HepG2 (cell line): ENCODE results near the gene SMYD1. TPM values are rescaled to one million over a fixed set of nuclear protein-coding genes. Genes with fewer than 3 reads are reported as not detected.
A peak's percentile ranks its signal among the peaks of the same experiment; 100 is the strongest.

Experiments
- ATF7-NPFF ChIP-seq: sonication (generic); formaldehyde crosslinking; IDR thresholded peaks from 2 replicates; pipeline ENCODE4 v1.8.1; 2023; ENCODE audit warnings: mild to moderate bottlenecking, low read depth, missing genetic modification reagents, moderate library complexity
- BATF2 ChIP-seq: sonication (generic); formaldehyde crosslinking; IDR thresholded peaks from 2 replicates; pipeline ENCODE4 v1.8.0; 2022; ENCODE audit warnings: mild to moderate bottlenecking, missing genetic modification reagents, moderate library complexity
- BRF2 ChIP-seq: sonication (generic); formaldehyde crosslinking; IDR thresholded peaks from 2 replicates; pipeline ENCODE4 v1.8.1; 2022; ENCODE audit warnings: mild to moderate bottlenecking, missing genetic modification reagents
- CBFB ChIP-seq: sonication (generic); formaldehyde crosslinking; IDR thresholded peaks from 2 replicates; pipeline ENCODE4 v1.4.0; 2020; ENCODE audit warnings: missing genetic modification reagents
- DNMT1 ChIP-seq: sonication (generic); formaldehyde crosslinking; IDR thresholded peaks from 2 replicates; pipeline ENCODE4 v1.5.1; 2020; ENCODE audit warnings: mild to moderate bottlenecking, missing genetic modification reagents
- HDAC2 ChIP-seq: sonication (generic); formaldehyde crosslinking; IDR thresholded peaks from 2 replicates; pipeline ENCODE4 v1.4.0; 2020; ENCODE audit warnings: missing genetic modification reagents
- IRF9 ChIP-seq: sonication (generic); formaldehyde crosslinking; IDR thresholded peaks from 2 replicates; pipeline ENCODE4 v1.8.0; 2022; ENCODE audit warnings: missing genetic modification reagents, mild to moderate bottlenecking, borderline replicate concordance
- MBD4 ChIP-seq: IDR thresholded peaks from 2 replicates; pipeline ENCODE4 v1.6.1; 2012; ENCODE audit warnings: low read length, inconsistent platforms, borderline replicate concordance
- PAF1 ChIP-seq: IDR thresholded peaks from 2 replicates; pipeline ENCODE4 v1.6.1; 2016; ENCODE audit warnings: missing genetic modification reagents, missing compliant biosample characterization
- POLR2A ChIP-seq, 2 experiments: IDR thresholded peaks; 2 replicates each; pipeline ENCODE4 v1.6.1; 2011; ENCODE audit warnings: low read depth in 2 of 2, low read length in 2 of 2, mild to moderate bottlenecking in 1 of 2, moderate library complexity in 1 of 2; ENCODE audit not compliant: insufficient read depth in 1 of 2
- POLR2AphosphoS5 ChIP-seq: IDR thresholded peaks from 2 replicates; pipeline ENCODE4 v1.6.1; 2012; ENCODE audit warnings: low read depth, low read length
- RBM22 ChIP-seq: fragments of 200-400 bp; formaldehyde crosslinking; optimal IDR thresholded peaks from 2 replicates; pipeline ENCODE3; 2017; ENCODE audit warnings: mild to moderate bottlenecking, low read length, moderate library complexity
- SALL1 ChIP-seq: sonication (generic); formaldehyde crosslinking; IDR thresholded peaks from 2 replicates; pipeline ENCODE4 v1.8.0; 2022; ENCODE audit warnings: mild to moderate bottlenecking, missing genetic modification reagents
- SMARCC2 ChIP-seq: fragments of 450-650 bp; IDR thresholded peaks from 2 replicates; pipeline ENCODE4 v1.6.1; 2017; ENCODE audit warnings: antibody characterized with exemption, mild to moderate bottlenecking
- TSC22D2 ChIP-seq: sonication (generic); formaldehyde crosslinking; IDR thresholded peaks from 2 replicates; pipeline ENCODE4 v1.5.1; 2020; ENCODE audit warnings: missing genetic modification reagents, mild to moderate bottlenecking, borderline replicate concordance
- ZFP36L1 ChIP-seq: sonication (generic); formaldehyde crosslinking; IDR thresholded peaks from 2 replicates; pipeline ENCODE4 v1.8.0; 2022; ENCODE audit warnings: mild to moderate bottlenecking, missing genetic modification reagents, moderate library complexity
- ZMYM4 ChIP-seq: sonication (generic); formaldehyde crosslinking; IDR thresholded peaks from 2 replicates; pipeline ENCODE4 v1.8.1; 2023; ENCODE audit warnings: mild to moderate bottlenecking, missing genetic modification reagents
- ZNF354B ChIP-seq: sonication (generic); formaldehyde crosslinking; IDR thresholded peaks from 2 replicates; pipeline ENCODE4 v1.8.0; 2022; ENCODE audit warnings: mild to moderate bottlenecking, missing genetic modification reagents
- ZNF414 ChIP-seq: sonication (generic); formaldehyde crosslinking; IDR thresholded peaks from 2 replicates; pipeline ENCODE4 v1.5.0; 2020; ENCODE audit warnings: missing genetic modification reagents
- ZNF501 ChIP-seq: sonication (generic); formaldehyde crosslinking; IDR thresholded peaks from 2 replicates; pipeline ENCODE4 v1.5.1; 2020; ENCODE audit warnings: mild to moderate bottlenecking, moderate library complexity, missing genetic modification reagents
- ZNF704 ChIP-seq: sonication (generic); formaldehyde crosslinking; IDR thresholded peaks from 2 replicates; pipeline ENCODE4 v1.8.1; 2023; ENCODE audit warnings: mild to moderate bottlenecking, inconsistent platforms, moderate library complexity, missing genetic modification reagents, borderline replicate concordance
- polyA plus RNA-seq, 8 experiments: library from polyadenylated mRNA; depleted of rRNA in 3 of 8; stranded (reverse) in 7 of 8; unstranded in 1 of 8; fragments of >200 nt; fragmentation: Illumina TruSeq in 4 of 8; extraction: Trizol in 4 of 8; gene quantifications; 2 replicates each; pipeline versions ENCODE4 v1.2.1 to v1.2.3, GENCODE V29; 2011 to 2016; ENCODE audit warnings: low read depth in 4 of 8, missing spikeins in 1 of 8, mixed read lengths in 1 of 8; ENCODE audit not compliant: insufficient read depth in 1 of 8
- total RNA-seq, 5 experiments: library from RNA; depleted of rRNA; stranded (reverse); fragments of >200 nt; fragmentation: Illumina TruSeq; extraction: Trizol; gene quantifications; 2 replicates each; pipeline ENCODE4 v1.2.3, GENCODE V29; 2016; ENCODE audit warnings: low read depth in 1 of 5

The SMYD1 gene
- total and polyA plus RNA-seq, 2 of the 13 experiments (the other 11 are each of a cell fraction or from before 2014, with no cell fraction given), result not detected

- TF ChIP-seq RBM22 (peak; percentile 90), POLR2AphosphoS5 (peak; percentile 73), ZNF501 (CRISPR knock-in tag) (peak; percentile 69; the same call in 1 of the 2 replicates), TSC22D2 (CRISPR knock-in tag) (no peak), DNMT1 (0 out of 2 replicates have a peak, but pooled peaks have one; percentile 10), ZNF414 (0 out of 2 replicates have a peak, but pooled peaks have one; percentile 21), PAF1 (CRISPR knock-in tag) (peak; percentile 73), MBD4 (peak; percentile 76; the same call in 1 of the 2 replicates), ATF7-NPFF (CRISPR knock-in tag) (0 out of 2 replicates have a peak, but pooled peaks have one; percentile 53), ZNF704 (CRISPR knock-in tag) (no peak), SMARCC2 (no peak), SALL1 (CRISPR knock-in tag) (peak; percentile 39), IRF9 (CRISPR knock-in tag) (peak; percentile 21; the same call in 1 of the 2 replicates), ZNF354B (CRISPR knock-in tag) (peak; percentile 16; the same call in 1 of the 2 replicates), BATF2 (no peak), CBFB (no peak), HDAC2 (CRISPR knock-in tag) (peak; percentile 44; the same call in 1 of the 2 replicates), ZMYM4 (CRISPR knock-in tag) (peak; percentile 49), POLR2A (IDR thresholded peaks at IDR 0.05; ENCODE audit: insufficient read depth in 1 of 2, low read depth in 2 of 2, low read length in 2 of 2) (peak in 1 of 2 experiments; percentile 61; a peak in 2 of 4 replicates), ZFP36L1 (CRISPR knock-in tag) (0 out of 2 replicates have a peak, but pooled peaks have one; percentile 21), BRF2 (CRISPR knock-in tag) (0 out of 2 replicates have a peak, but pooled peaks have one; percentile 51)
Measured at GRCh38 chr2:88123164-88123974, 55.7 kb downstream of the SMYD1 start (continued).
